Measurements from ENCODE around the gene MLX. TPM values are rescaled to one million over a fixed set of nuclear protein-coding genes. Genes with fewer than 3 reads are reported as not detected.

Gene MLX
- total RNA-seq, 1 donor from 2014 or later = 33.9 TPM

DNA sequence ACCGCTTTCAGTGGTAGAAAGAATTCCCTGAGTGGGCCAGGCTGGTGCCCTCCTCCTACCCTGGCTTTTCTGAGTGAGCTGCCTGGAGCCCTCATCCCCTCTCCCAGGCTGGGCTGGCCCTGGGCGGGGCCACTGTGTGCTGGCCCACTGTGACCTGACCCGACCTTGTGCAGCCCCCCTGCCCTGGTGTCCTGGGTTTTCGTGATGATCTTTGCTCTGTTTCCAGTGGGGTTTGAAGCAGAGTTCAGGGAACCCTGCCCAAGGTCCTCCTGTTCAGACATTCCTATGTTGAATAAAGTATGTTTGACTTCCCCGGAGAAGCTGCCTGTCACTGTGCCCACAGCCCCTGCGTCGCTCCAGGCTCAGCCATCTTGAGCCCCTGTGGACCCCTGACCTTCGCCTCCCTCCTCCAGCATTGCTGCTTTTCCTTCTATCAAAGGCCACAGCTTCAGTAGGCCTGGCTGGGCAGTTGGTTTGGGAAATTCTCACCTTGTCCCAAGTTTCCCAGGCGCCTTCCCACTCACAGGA is 44.6 kb upstream of the MLX start:
- TF ChIP-seq POLR2AphosphoS5 (IDR thresholded peaks at IDR 0.05; ENCODE audit: insufficient read depth in 1 of 2, low read depth in 1 of 2) (no peak), POLR2A (IDR thresholded peaks at IDR 0.05) (no peak), CTCF (IDR thresholded peaks at IDR 0.05) (no peak)
- intact Hi-C loops (cut with DNase I) = loop anchor here (5.0 kb wide), 1 partner anchor 100 kb away; the partner anchor contains the start of gene CAVIN1
- peak in 1 of 2 donors; percentile 84 for DNase-seq (ENCODE audit: extremely low spot score in 2 of 2)
- Histone ChIP-seq H3K4me1 (peaks cover 77% of the 10 kb centered on the region), H3K9me3 (no peaks in the 10 kb centered on the region), H3K27ac (peak overlapping the region; percentile 95), H3K36me3 (no peaks in the 10 kb centered on the region), H3K27me3 (no peaks in the 10 kb centered on the region), H3K4me3 (no peak overlapping the region)

DNA sequence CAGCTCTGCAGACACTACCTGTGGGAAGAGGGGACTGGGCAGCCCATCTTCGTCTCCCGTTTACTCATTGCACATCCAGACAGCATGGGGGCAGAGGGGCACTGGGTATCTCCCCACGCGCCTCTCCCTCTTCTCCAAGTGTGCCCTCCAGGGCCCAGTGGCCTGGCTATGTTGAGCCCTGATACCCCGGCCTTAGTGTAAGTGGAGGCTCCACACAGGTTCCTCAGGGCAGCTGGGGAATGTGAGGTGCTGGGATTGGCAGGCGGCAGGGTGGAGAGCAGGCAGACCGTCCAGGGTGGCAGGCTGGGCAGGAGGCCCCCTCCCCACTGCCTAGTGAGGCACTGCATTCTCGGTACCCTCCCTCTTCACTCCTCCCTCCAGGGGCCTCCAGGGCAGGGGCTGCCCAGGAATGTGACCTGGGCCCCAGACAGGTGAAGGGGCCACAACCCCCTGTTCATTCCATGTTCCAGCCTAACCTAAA is 44.1 kb upstream of the MLX start:
- peak in 1 of 2 donors; percentile 80 for DNase-seq (ENCODE audit: extremely low spot score in 2 of 2)
- Histone ChIP-seq H3K27ac (peak overlapping the region; percentile 95), H3K36me3 (no peaks in the 10 kb centered on the region), H3K27me3 (no peaks in the 10 kb centered on the region), H3K9me3 (no peaks in the 10 kb centered on the region), H3K4me3 (no peak overlapping the region), H3K4me1 (peaks cover 73% of the 10 kb centered on the region)
- TF ChIP-seq POLR2AphosphoS5 (IDR thresholded peaks at IDR 0.05; ENCODE audit: insufficient read depth in 1 of 2, low read depth in 1 of 2) = no peak
- TF ChIP-seq POLR2A (IDR thresholded peaks at IDR 0.05) = no peak
- TF ChIP-seq CTCF (IDR thresholded peaks at IDR 0.05) = no peak
- intact Hi-C loops (cut with DNase I) = loop anchor here (5.0 kb wide), 1 partner anchor 101 kb away; the partner anchor contains the start of gene CAVIN1

DNA sequence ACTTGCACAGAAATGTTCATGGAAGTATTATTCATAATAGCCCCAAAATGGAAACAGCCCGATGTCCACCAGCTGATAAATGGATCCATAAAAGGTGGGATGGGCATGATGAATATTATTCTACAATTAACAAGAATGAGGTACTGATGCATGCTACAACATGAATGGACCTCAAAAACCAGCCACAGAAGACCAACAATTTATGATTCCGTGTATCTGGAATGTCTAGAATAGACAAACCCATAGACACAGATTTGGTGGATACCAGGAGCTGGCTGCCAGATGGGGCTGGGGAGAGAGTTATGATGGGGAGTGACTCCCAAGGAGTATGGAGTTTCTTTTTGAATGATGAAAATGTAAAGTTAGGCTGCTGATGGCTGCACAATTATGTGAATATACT is 41.7 kb upstream of the MLX start:
- Histone ChIP-seq H3K27me3 (no peaks in the 10 kb centered on the region), H3K27ac (peak overlapping the region; percentile 18), H3K36me3 (no peaks in the 10 kb centered on the region), H3K4me3 (no peak overlapping the region), H3K9me3 (no peaks in the 10 kb centered on the region), H3K4me1 (peaks cover 61% of the 10 kb centered on the region)
- no peak for TF ChIP-seq CTCF (IDR thresholded peaks at IDR 0.05)
- TF ChIP-seq POLR2A (IDR thresholded peaks at IDR 0.05) = no peak
- no peak for TF ChIP-seq POLR2AphosphoS5 (IDR thresholded peaks at IDR 0.05; ENCODE audit: insufficient read depth in 1 of 2, low read depth in 1 of 2)
- no peak for DNase-seq (ENCODE audit: extremely low spot score in 2 of 2)
- intact Hi-C loops (cut with DNase I) = no loop called here

- H3K9me3 ChIP-seq = no peaks in the 10 kb centered on the region
- H3K4me1 ChIP-seq = peaks cover 58% of the 10 kb centered on the region
- H3K36me3 ChIP-seq = no peaks in the 10 kb centered on the region
- H3K4me3 ChIP-seq = no peak overlapping the region
- DNase-seq (ENCODE audit: extremely low spot score in 2 of 2) = no peak
- no peaks in the 10 kb centered on the region for H3K27me3 ChIP-seq
- H3K27ac ChIP-seq = peak overlapping the region; percentile 18
- no peak for TF ChIP-seq POLR2A (IDR thresholded peaks at IDR 0.05)
- TF ChIP-seq POLR2AphosphoS5 (IDR thresholded peaks at IDR 0.05; ENCODE audit: insufficient read depth in 1 of 2, low read depth in 1 of 2) = no peak
- TF ChIP-seq CTCF (IDR thresholded peaks at IDR 0.05) = no peak
- intact Hi-C loops (cut with DNase I) = no loop called here
Observed at GRCh38 chr17:42526031-42526444, 40.9 kb upstream of the MLX start.

- TF ChIP-seq POLR2AphosphoS5 (IDR thresholded peaks at IDR 0.05; ENCODE audit: insufficient read depth in 1 of 2, low read depth in 1 of 2) = no peak
- no peak for TF ChIP-seq POLR2A (IDR thresholded peaks at IDR 0.05)
- no peak for TF ChIP-seq CTCF (IDR thresholded peaks at IDR 0.05)
- H3K9me3 ChIP-seq = no peaks in the 10 kb centered on the region
- no peak overlapping the region for H3K4me3 ChIP-seq
- intact Hi-C loops (cut with DNase I) = no loop called here
- no peaks in the 10 kb centered on the region for H3K27me3 ChIP-seq
- no peak overlapping the region for H3K27ac ChIP-seq
- peaks cover 47% of the 10 kb centered on the region for H3K4me1 ChIP-seq
- DNase-seq (ENCODE audit: extremely low spot score in 2 of 2) = no peak
- H3K36me3 ChIP-seq = no peaks in the 10 kb centered on the region
Observed at GRCh38 chr17:42527932-42528331, 39.0 kb upstream of the MLX start.
